Duodenal mucosa (tissue), 2 donors: ENCODE measurements around the gene MMP19.

Source experiments
- H3K27ac ChIP-seq: one replicate; pipeline ENCODE4 v1.7.0; 2013; ENCODE audit warnings: low read depth, low read length
- H3K27me3 ChIP-seq, 2 donors: one replicate each; pipeline ENCODE4 v1.7.0; 2013; ENCODE audit warnings: low read length in 2 of 2, control low read depth in 1 of 2; ENCODE audit not compliant: insufficient read depth in 2 of 2, control insufficient read depth in 1 of 2
- H3K36me3 ChIP-seq, 2 donors: one replicate each; pipeline ENCODE4 v1.7.0; 2013; ENCODE audit warnings: low read length in 2 of 2, control low read depth in 1 of 2; ENCODE audit not compliant: insufficient read depth in 2 of 2, control insufficient read depth in 1 of 2
- H3K4me1 ChIP-seq, 2 donors: one replicate each; pipeline ENCODE4 v1.7.0; 2013; ENCODE audit warnings: low read length in 2 of 2, control low read depth in 1 of 2; ENCODE audit not compliant: insufficient read depth in 2 of 2, control insufficient read depth in 1 of 2
- H3K4me3 ChIP-seq, 2 donors: one replicate each; pipeline ENCODE4 v1.7.0; 2013; ENCODE audit warnings: low read length in 2 of 2, low read depth in 1 of 2
- H3K9ac ChIP-seq, 2 donors: one replicate each; pipeline ENCODE4 v1.7.0; 2013; ENCODE audit warnings: low read length in 2 of 2, low read depth in 1 of 2
- H3K9me3 ChIP-seq, 2 donors: one replicate each; pipeline ENCODE4 v1.7.0; 2013; ENCODE audit warnings: low read length in 2 of 2, control low read depth in 1 of 2; ENCODE audit not compliant: control insufficient read depth in 1 of 2

MMP19 gene

DNA sequence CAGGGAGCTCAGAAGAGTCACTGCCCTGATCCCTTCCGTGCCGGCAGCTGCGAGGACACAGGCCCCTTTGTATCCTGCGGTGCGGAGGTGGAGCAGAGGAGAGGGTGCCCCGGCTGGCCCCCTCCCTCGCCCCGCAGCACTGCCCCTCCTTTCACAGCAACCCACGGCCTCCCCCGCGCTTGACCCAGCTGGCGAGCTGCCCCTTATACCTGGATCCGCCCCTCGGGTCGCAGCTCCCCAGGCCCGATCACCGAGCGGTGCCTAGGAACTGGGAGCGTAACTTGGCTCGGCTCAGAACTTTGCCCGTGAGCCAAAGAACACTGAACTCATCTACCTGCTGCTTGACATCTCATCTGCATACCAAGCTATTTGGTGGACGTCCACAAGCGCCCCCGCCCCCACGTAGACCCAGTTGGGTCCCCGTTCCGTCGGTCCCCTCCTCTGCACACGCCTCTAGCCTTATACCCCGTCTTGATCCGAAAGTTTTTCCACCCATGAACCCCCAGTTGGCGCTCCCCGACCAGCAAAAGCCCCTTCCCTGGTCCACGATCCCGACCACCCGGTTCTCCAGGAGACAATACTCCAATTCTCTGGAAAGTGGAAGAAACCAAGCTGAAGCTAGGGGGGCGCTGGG, 12.7 kb downstream of the MMP19 start:
- Histone ChIP-seq H3K36me3 (peaks cover 3 to 7% of the 10 kb centered on the region in 2 donors), H3K4me1 (peaks cover 24 to 36% of the 10 kb centered on the region in 2 donors)

DNA sequence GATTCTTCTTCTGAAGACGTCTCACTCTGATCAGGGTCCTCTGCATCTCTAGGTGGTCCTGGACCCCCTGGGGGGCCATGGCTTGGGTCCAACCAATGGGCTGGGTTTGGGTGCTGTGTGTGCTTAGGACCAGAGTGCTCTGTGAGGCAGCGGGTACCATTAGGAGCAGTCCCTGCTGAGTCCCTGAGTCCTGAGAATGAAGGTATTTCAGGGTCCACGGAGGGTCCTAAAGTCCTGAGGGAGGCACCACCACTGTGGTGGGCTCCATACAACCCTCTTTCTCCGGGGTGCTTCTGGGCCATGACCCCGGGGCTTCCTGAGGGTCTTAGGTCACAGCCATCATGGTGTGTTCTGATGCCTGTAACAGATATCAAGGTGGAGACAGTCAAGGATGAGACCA, 14.4 kb downstream of the MMP19 start:
- H3K4me3 ChIP-seq = peak overlapping the region; percentile 82 to 95
- H3K4me1 ChIP-seq = peaks cover 40 to 45% of the 10 kb centered on the region in 2 donors
- peaks cover 3 to 5% of the 10 kb centered on the region in 2 donors for H3K36me3 ChIP-seq
- H3K27ac ChIP-seq = no peak overlapping the region
- H3K9me3 ChIP-seq = no peaks in the 10 kb centered on the region
- peak overlapping the region; percentile 8 to 70 for H3K9ac ChIP-seq
- H3K27me3 ChIP-seq = no peaks in the 10 kb centered on the region

More for the DNA sequence above, 12.7 kb downstream of the MMP19 start:
- Histone ChIP-seq H3K27ac (peak overlapping the region; percentile 93), H3K27me3 (no peaks in the 10 kb centered on the region), H3K9me3 (no peaks in the 10 kb centered on the region), H3K4me3 (peak overlapping the region; percentile 95 to 98), H3K9ac (peak overlapping the region; percentile 91 to 94)

DNA sequence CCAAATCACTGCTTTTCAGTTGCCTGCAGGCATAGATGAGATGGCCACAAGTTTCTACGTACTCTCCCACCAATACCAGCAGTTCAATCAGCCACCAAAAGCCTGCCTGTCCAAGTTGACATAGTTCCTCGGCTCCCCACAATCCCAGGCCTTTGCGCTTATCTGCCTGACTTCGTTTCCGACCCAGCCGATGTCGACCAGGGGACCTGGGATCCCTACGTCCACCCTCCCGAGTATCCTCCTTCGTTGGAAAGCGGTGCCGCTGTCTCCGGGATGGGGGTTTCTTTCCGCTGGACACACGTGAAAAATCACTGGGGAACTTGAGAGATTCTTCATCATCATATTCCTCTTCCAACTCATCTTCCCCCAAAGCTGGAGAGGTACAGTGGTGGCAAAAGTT, 14.9 kb downstream of the MMP19 start:
- H3K4me1 ChIP-seq = peaks cover 43 to 50% of the 10 kb centered on the region in 2 donors
- no peak overlapping the region for H3K27ac ChIP-seq
- no peaks in the 10 kb centered on the region for H3K27me3 ChIP-seq
- H3K36me3 ChIP-seq = peaks cover 3 to 10% of the 10 kb centered on the region in 2 donors
- H3K9ac ChIP-seq = peak overlapping the region in 1 of 2 donors; percentile 25
- H3K9me3 ChIP-seq = no peaks in the 10 kb centered on the region
- peak overlapping the region in 1 of 2 donors; percentile 48 for H3K4me3 ChIP-seq

DNA sequence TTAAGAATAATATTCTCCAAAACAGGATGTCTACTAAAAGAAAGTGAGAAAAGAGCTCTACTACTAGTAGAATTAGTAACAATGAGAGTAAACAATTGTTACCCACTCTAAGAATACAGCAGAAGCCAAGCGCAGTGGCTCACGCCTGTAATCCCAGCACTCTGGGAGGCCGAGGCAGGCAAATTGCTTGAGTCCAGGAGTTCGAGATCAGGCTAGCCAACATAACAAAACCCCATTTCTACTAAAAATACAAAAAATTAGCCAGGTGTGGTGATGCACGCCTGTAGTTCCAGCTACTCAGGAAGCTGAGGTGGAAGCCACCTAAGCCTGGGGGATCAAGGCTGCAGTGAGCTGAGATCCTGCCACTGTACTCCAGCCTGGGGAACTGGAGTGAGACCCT, 18.0 kb downstream of the MMP19 start:
- Histone ChIP-seq H3K36me3 (peaks cover 14 to 41% of the 10 kb centered on the region in 2 donors), H3K27ac (no peak overlapping the region), H3K4me1 (peaks cover 41 to 46% of the 10 kb centered on the region in 2 donors), H3K4me3 (no peak overlapping the region), H3K9ac (no peak overlapping the region), H3K27me3 (no peaks in the 10 kb centered on the region), H3K9me3 (no peaks in the 10 kb centered on the region)

DNA sequence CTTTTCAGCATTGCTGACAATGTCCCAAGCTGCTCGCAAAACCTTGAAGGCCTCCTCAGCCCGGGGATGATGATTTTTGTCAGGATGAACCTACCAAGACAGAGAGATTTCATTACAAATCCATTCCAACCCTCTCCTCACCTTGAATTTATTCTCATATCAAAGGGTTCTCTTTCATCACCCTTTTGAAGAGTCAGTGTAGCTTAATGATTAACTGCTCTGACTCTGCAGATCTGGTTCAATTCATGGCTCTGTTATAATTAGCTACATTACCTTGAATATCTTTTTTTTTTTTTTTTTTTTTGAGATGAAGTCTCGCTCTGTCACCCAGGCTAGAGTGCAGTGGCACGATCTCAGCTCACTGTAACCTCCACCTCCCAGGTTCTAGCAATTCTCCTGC, 19.3 kb downstream of the MMP19 start:
- Histone ChIP-seq H3K4me1 (peaks cover 49 to 54% of the 10 kb centered on the region in 2 donors), H3K4me3 (no peak overlapping the region), H3K9ac (no peak overlapping the region), H3K27me3 (no peaks in the 10 kb centered on the region), H3K36me3 (peaks cover 20 to 48% of the 10 kb centered on the region in 2 donors), H3K27ac (no peak overlapping the region), H3K9me3 (no peaks in the 10 kb centered on the region)

DNA sequence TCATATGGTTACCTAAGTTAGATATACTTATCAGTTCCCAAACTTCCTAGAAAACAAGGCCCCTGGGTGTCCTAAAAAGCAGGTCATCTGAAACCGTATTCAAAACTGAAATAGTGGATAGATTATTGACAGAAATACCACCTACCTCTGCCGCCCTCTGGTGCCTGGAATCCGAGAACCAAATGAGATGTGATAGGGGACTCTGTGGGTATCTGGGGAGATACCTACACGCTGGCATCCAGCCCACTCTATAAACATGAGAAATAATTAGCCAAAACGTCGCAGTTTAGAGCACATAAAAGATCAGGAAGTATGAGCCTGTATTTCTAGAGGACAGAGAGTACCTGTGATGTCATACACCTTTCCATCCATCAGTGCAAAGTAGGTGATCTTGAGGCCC, 20.5 kb downstream of the MMP19 start:
- H3K36me3 ChIP-seq = peaks cover 20 to 43% of the 10 kb centered on the region in 2 donors
- no peak overlapping the region for H3K4me3 ChIP-seq
- no peaks in the 10 kb centered on the region for H3K9me3 ChIP-seq
- no peaks in the 10 kb centered on the region for H3K27me3 ChIP-seq
- H3K27ac ChIP-seq = no peak overlapping the region
- H3K4me1 ChIP-seq = peaks cover 39 to 44% of the 10 kb centered on the region in 2 donors
- H3K9ac ChIP-seq = no peak overlapping the region

DNA sequence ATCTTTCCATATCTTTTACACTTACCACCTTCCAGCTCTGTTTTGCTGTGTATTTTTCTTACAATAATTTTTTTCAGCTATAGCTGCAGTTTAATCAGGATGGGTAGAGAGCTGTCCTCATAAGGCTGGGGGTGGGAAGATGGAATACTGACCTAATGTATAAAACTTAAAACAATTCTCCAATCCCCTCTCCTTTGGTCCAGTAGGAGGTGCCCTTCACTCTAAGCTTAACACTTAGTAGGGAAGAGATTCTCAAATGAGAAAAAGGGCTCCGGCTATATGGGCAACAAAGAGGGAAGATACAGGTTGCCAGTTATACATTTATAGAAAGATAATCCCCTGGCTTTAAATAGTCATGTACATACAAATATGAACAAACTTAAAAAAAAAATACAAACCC, 22.1 kb downstream of the MMP19 start:
- Histone ChIP-seq H3K4me3 (no peak overlapping the region), H3K36me3 (peaks cover 17 to 43% of the 10 kb centered on the region in 2 donors), H3K27me3 (no peaks in the 10 kb centered on the region), H3K9ac (no peak overlapping the region), H3K4me1 (peaks cover 40 to 47% of the 10 kb centered on the region in 2 donors), H3K27ac (no peak overlapping the region), H3K9me3 (no peaks in the 10 kb centered on the region)

DNA sequence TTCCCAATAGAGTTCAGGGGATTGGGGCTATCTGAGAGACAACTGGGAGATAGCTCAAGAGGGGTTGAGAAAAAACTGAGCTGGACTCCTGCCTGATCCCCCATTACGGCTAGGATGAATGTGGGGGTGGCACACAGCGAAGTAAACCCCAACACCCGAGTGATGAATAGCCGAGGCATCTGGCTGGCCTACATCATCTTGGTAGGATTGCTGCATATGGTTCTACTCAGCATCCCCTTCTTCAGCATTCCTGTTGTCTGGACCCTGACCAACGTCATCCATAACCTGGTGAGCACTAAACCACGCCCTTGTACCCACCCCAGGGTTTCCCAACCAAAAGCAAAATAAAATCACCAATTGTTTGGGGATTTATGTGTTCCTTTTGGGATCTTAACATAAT, 23.9 kb downstream of the MMP19 start:
- Histone ChIP-seq H3K27ac (no peak overlapping the region), H3K4me3 (peak overlapping the region; percentile 95 to 97)

DNA sequence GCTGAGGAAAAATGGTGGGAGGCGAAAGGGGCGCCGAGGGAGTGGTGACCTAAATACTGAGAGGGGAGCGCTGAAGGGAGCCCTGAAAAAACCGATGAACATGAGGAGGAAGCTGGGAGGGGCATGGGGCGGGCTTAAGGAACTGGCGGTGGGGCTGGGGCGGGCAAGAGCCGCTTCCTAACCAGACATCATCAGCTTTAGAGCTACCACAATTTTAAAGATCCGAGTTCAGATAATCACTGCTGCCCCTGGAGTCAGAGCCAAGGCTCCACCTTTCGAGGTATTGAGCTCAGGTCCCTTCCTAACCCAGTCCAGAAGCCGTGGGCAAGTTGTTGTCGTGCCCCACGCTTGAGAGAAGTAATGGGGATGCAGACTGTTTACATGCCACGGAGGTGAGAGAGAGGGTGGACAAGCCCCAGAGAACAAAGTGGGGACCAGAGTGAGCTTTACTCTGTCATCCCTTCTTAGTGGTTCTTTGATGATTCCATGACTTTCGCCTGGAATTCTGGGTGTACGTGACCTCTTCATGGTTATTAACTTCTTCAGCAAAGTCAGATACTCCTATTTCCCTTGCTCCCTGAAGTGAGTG, 24.5 kb downstream of the MMP19 start:
- H3K4me3 ChIP-seq = peak overlapping the region; percentile 95 to 97
- H3K36me3 ChIP-seq = peaks cover 17 to 43% of the 10 kb centered on the region in 2 donors
- H3K27me3 ChIP-seq = no peaks in the 10 kb centered on the region
- H3K9me3 ChIP-seq = no peaks in the 10 kb centered on the region
- H3K4me1 ChIP-seq = peaks cover 32 to 40% of the 10 kb centered on the region in 2 donors
- peak overlapping the region; percentile 30 for H3K27ac ChIP-seq
- peak overlapping the region; percentile 83 to 100 for H3K9ac ChIP-seq

More for the DNA sequence above, 23.9 kb downstream of the MMP19 start:
- Histone ChIP-seq H3K4me1 (peaks cover 38 to 42% of the 10 kb centered on the region in 2 donors), H3K9me3 (no peaks in the 10 kb centered on the region), H3K27me3 (no peaks in the 10 kb centered on the region), H3K9ac (peak overlapping the region; percentile 83 to 100), H3K36me3 (peaks cover 17 to 43% of the 10 kb centered on the region in 2 donors)

DNA sequence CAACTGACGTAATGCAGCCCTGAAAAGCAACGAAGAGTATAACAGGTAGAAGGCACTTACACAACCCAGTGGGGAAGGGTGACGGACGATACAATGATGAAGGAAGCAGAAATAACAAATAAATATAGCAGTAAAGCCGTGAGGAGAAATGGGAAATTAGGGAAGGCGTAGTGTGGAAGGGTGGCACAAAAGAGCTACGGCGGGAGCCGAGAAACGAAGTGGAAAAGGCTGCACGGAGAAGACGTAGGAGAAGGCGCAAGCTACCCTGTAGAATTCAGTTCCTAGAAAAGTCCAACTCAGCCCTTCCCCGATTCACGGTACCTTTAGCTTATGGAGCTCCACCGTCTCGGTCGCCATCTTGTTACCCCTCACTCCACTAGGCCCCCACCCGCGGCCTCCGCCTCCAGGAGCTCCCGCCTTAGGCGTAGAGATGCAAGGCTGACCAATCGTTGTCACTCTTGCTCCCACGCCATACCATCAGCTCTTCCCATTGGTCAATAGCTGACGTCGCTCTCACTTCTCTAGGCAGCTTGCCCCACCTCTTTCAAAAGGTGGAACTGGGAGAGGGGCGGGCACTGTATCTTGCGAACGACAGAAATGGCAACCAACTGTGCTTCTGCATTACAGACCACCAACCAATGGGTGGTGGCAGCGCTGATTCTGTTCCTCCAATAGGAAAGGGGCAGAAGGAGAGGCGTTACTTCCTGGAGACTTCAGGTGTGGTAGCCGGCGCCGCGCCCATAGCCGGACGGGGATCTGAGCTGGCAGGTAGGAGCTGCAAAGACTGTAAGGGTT, 25.2 kb downstream of the MMP19 start, which contains the start of the genes ORMDL2 and SARNP:
ORMDL2 (plus strand) TSS at position 697 of the 795 bp plus-strand sequence. CDS start 959 bp downstream, outside the sequence.
SARNP (minus strand) TSS at position 380 of the 795 bp plus-strand sequence; CDS start at position 357, 23 bp downstream.
- Histone ChIP-seq H3K4me3 (peak within 1 kb of the TSS; percentile 100), H3K27ac (peak within 1 kb of the TSS; percentile 60), H3K9me3 (no peaks in the 10 kb centered on the region), H3K27me3 (no peaks in the 10 kb centered on the region), H3K9ac (peak within 1 kb of the TSS; percentile 97 to 100), H3K36me3 (peaks cover 16 to 38% of the 10 kb centered on the region in 2 donors), H3K4me1 (peaks cover 30 to 37% of the 10 kb centered on the region in 2 donors)
